ENCODE measurements around the gene IRF6.

The IRF6 gene

DNA sequence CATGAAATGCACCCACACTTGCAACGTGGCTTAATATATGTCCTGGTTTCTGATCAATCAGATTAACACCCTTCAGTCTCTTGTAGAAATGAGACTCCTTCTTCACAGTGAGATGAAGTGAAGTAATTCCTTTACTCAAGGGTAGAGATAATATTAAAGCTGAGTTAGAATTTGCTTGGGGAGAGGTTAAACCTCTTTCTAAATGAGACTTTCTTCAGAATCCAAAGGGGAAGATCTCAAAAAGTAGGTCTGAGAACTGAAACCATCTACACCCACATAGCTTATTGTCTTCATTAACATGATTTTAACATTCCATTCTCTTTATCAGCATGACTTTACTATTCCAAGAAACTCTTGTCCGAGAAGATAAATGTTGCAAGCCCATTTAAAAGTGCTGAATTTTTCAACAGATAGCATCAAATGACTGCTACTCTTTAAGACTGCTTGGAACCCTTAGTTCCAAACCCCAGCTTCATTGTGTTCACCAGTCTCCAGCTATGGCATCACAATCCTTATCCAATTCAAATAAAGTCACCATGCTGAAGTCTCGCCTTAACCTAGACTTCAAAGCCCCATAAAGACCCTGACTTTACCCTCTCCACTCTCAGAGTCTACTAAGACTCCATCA is 69.3 kb downstream of the IRF6 start:
- in situ Hi-C loops (cut with MboI; ENCODE audit: low sequenced_read_pairs): no loop called here

Measured in HL-60/S4 (cell line).